Measurements from ENCODE around the gene PPT2. TPM values are rescaled to one million over a fixed set of nuclear protein-coding genes. Genes with fewer than 3 reads are reported as not detected.

PPT2 gene
- total and polyA plus RNA-seq, 2 of the 13 experiments (the other 11 are each of a cell fraction or from before 2014, with no cell fraction given) = 39.2 to 61.8 TPM

DNA sequence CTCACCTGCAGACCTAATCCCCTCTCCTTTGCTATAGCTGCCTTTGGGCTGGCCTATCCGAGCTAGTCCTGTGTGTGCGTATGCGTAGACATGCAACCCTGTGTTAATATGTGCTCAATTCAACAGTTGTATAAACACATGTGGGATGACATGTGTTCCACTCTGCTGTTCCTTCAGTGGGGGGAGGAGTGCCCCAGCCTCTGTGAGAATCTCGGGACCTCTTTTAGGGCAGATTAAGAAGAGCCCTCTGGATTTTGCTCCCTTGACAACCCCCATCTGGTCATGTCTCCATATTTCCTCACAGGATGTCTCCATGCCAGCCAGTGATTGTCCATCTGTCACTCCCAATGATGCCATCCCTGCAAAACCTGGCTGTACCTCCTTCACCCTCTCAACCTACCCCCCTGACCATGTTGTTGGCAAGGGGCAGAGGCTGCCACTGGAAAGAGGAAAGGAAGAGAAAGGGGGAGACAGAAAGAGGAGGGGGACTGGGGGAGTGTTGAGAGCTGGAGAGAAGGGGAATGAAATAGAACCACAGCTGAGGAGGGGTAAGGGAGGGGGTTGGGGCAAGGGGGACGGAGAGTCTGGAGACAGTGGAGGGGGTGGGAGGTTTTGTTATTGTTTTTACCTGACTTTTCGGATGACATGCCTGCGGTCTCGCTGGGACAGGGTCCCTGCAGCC lies 2.6 kb upstream of the PPT2 start:
- H3K27me3 ChIP-seq (ENCODE audit: control insufficient read depth in 1 of 2, insufficient read depth in 2 of 2, low read length in 2 of 2) = no peaks in the 10 kb centered on the region; a peak in 1 of 5 replicates
- no peak overlapping the region for H3K27ac ChIP-seq (ENCODE audit: extremely low read length, insufficient read depth, low read length)
- no peaks in the 10 kb centered on the region for H4K20me1 ChIP-seq (ENCODE audit: insufficient read depth, low read length)
- H2AFZ ChIP-seq (ENCODE audit: low read length) = no peak overlapping the region
- ATAC-seq = no peak
- ChIA-PET POLR2A (interaction anchor here (1.2 to 2.6 kb wide), 3 partner anchors 11 to 25 kb away, joined by 4 to 35 read pairs (median 14); partner anchors contain the start of genes AGPAT1, ATF6B and FKBPL), CTCF (ENCODE audit: low intra/inter-chr PET ratio, low total read pairs) (no interaction called here)
- no TSS peak for BruUV-seq (replicated peaks)
- peaks cover 6 to 7% of the 10 kb centered on the region in 2 experiments for H3K36me3 ChIP-seq (replicated peaks in 1 of 2; ENCODE audit: control insufficient read depth in 1 of 2, insufficient read depth in 2 of 2, low read length in 2 of 2)
- intact Hi-C loops (cut with micrococcal nuclease; ENCODE audit: unreplicated experiment) (no loop called here), in situ Hi-C loops (cut with HindIII; ENCODE audit: extremely low pct_ligation_motif_present, low pct_unique_long_range_greater_than_20kb) (loop anchor here (5.0 kb wide), 1 partner anchor 34 kb away; no protein-coding TSS in a partner anchor)
- no peak overlapping the region for H3K9ac ChIP-seq (ENCODE audit: insufficient read depth, low read depth, low read length)
- no peak overlapping the region for H3K4me3 ChIP-seq (replicated peaks in 1 of 3; ENCODE audit: insufficient read depth in 1 of 3, low read depth in 2 of 3, low read length in 3 of 3)
- DNase-seq (ENCODE audit: low spot score) = no peak
- H3K4me2 ChIP-seq (ENCODE audit: low read depth, low read length) = no peak overlapping the region
- WGBS (ENCODE audit: low lambda C conversion rate) = 81% methylated on average over 8 of the region's 8 CpGs
- TF ChIP-seq, protein P1, sequence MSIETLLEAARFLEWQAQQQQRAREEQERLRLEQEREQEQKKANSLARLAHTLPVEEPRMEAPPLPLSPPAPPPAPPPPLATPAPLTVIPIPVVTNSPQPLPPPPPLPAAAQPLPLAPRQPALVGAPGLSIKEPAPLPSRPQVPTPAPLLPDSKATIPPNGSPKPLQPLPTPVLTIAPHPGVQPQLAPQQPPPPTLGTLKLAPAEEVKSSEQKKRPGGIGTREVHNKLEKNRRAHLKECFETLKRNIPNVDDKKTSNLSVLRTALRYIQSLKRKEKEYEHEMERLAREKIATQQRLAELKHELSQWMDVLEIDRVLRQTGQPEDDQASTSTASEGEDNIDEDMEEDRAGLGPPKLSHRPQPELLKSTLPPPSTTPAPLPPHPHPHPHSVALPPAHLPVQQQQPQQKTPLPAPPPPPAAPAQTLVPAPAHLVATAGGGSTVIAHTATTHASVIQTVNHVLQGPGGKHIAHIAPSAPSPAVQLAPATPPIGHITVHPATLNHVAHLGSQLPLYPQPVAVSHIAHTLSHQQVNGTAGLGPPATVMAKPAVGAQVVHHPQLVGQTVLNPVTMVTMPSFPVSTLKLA (IDR thresholded peaks at IDR 0.05) = peak; percentile 47
- TF ChIP-seq ATF7-NPFF (CRISPR knock-in tag; IDR thresholded peaks at IDR 0.05; ENCODE audit: low read depth) = no peak
- peaks cover 17% of the 10 kb centered on the region for H3K79me2 ChIP-seq (ENCODE audit: insufficient read depth, low read length)
- no peaks in the 10 kb centered on the region for H3K9me3 ChIP-seq (ENCODE audit: low read length)
- no peak for FAIRE-seq
- H3K4me1 ChIP-seq (ENCODE audit: insufficient read depth, low read length) = peaks cover 33% of the 10 kb centered on the region

GRCh38 chr6:32151863-32152768 lies 1.8 kb upstream of the PPT2 start, which contains the start of gene PRRT1:
Gene PRRT1 (minus strand): TSS chr6:32151939. CDS start chr6:32151827, 112 bp downstream.
- H4K20me1 ChIP-seq (ENCODE audit: insufficient read depth, low read length) = no peaks in the 10 kb centered on the region
- ATAC-seq = no peak
- peaks cover 28% of the 10 kb centered on the region for H3K4me1 ChIP-seq (ENCODE audit: insufficient read depth, low read length)
- intact Hi-C loops (cut with micrococcal nuclease; ENCODE audit: unreplicated experiment) (no loop called here), in situ Hi-C loops (cut with HindIII; ENCODE audit: extremely low pct_ligation_motif_present, low pct_unique_long_range_greater_than_20kb) (loop anchor here (5.0 kb wide), 1 partner anchor 35 kb away; no protein-coding TSS in a partner anchor)
- WGBS (ENCODE audit: low lambda C conversion rate) = 86% methylated on average over 24 of the region's 24 CpGs
- H3K27ac ChIP-seq (ENCODE audit: extremely low read length, insufficient read depth, low read length) = peak within 1 kb of the TSS; percentile 88
- peaks cover 17% of the 10 kb centered on the region for H3K79me2 ChIP-seq (ENCODE audit: insufficient read depth, low read length)
- peak within 1 kb of the TSS; percentile 78 to 91 (median 88) for H3K4me3 ChIP-seq (replicated peaks in 1 of 3; ENCODE audit: insufficient read depth in 1 of 3, low read depth in 2 of 3, low read length in 3 of 3)
- DNase-seq (ENCODE audit: low spot score) = no peak
- peaks cover 8 to 15% of the 10 kb centered on the region in 2 experiments for H3K36me3 ChIP-seq (replicated peaks in 1 of 2; ENCODE audit: control insufficient read depth in 1 of 2, insufficient read depth in 2 of 2, low read length in 2 of 2)
- H3K4me2 ChIP-seq (ENCODE audit: low read depth, low read length) = peak within 1 kb of the TSS; percentile 94
- H3K9me3 ChIP-seq (ENCODE audit: low read length) = no peaks in the 10 kb centered on the region
- CTCF ChIA-PET (ENCODE audit: low intra/inter-chr PET ratio, low total read pairs) = interaction anchor here (4.3 kb wide), 1 partner anchor 33 kb away, joined by 97 read pairs; no protein-coding TSS in a partner anchor
- peak within 1 kb of the TSS; percentile 91 for H3K9ac ChIP-seq (ENCODE audit: insufficient read depth, low read depth, low read length)
- H3K27me3 ChIP-seq (ENCODE audit: control insufficient read depth in 1 of 2, insufficient read depth in 2 of 2, low read length in 2 of 2) = no peaks in the 10 kb centered on the region; a peak in 1 of 5 replicates
- peak within 1 kb of the TSS; percentile 8 for H2AFZ ChIP-seq (ENCODE audit: low read length)
- POLR2A ChIA-PET = interaction anchor here (0.5 to 2.6 kb wide), 6 partner anchors 12 to 43 kb away, joined by 3 to 35 read pairs (median 4); partner anchors contain the start of genes AGPAT1, ATF6B and FKBPL
- no peak for FAIRE-seq
- BruUV-seq (replicated peaks) = no TSS peak
- TF ChIP-seq, protein P2, sequence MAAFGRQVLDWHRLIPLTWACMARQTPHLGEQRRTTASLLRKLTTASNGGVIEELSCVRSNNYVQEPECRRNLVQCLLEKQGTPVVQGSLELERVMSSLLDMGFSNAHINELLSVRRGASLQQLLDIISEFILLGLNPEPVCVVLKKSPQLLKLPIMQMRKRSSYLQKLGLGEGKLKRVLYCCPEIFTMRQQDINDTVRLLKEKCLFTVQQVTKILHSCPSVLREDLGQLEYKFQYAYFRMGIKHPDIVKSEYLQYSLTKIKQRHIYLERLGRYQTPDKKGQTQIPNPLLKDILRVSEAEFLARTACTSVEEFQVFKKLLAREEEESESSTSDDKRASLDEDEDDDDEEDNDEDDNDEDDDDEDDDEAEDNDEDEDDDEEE (CRISPR knock-in tag; IDR thresholded peaks at IDR 0.05) = 0 out of 2 replicates have a peak, but pooled peaks have one; percentile 4
- TF ChIP-seq HDAC1 (CRISPR knock-in tag; IDR thresholded peaks at IDR 0.05) = 0 out of 2 replicates have a peak, but pooled peaks have one; percentile 22
- TF ChIP-seq, protein P3, sequence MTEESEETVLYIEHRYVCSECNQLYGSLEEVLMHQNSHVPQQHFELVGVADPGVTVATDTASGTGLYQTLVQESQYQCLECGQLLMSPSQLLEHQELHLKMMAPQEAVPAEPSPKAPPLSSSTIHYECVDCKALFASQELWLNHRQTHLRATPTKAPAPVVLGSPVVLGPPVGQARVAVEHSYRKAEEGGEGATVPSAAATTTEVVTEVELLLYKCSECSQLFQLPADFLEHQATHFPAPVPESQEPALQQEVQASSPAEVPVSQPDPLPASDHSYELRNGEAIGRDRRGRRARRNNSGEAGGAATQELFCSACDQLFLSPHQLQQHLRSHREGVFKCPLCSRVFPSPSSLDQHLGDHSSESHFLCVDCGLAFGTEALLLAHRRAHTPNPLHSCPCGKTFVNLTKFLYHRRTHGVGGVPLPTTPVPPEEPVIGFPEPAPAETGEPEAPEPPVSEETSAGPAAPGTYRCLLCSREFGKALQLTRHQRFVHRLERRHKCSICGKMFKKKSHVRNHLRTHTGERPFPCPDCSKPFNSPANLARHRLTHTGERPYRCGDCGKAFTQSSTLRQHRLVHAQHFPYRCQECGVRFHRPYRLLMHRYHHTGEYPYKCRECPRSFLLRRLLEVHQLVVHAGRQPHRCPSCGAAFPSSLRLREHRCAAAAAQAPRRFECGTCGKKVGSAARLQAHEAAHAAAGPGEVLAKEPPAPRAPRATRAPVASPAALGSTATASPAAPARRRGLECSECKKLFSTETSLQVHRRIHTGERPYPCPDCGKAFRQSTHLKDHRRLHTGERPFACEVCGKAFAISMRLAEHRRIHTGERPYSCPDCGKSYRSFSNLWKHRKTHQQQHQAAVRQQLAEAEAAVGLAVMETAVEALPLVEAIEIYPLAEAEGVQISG (CRISPR knock-in tag; IDR thresholded peaks at IDR 0.05) = no peak
- TF ChIP-seq ZNF264 (CRISPR knock-in tag; IDR thresholded peaks at IDR 0.05) = no peak
- no peak for TF ChIP-seq NR3C1 (CRISPR knock-in tag; IDR thresholded peaks at IDR 0.05)
- TF ChIP-seq NFYB (CRISPR knock-in tag; IDR thresholded peaks at IDR 0.05) = no peak
